HepG2 (cell line): ENCODE data around the gene C9orf43. TPM values are rescaled to one million over a fixed set of nuclear protein-coding genes. Genes with fewer than 3 reads are reported as not detected.
A peak's percentile ranks its signal among the peaks of the same experiment; 100 is the strongest.

Experiments
- CEBPB ChIP-seq: IDR thresholded peaks from 2 replicates; pipeline ENCODE4 v1.6.1; 2011; ENCODE audit warnings: low read depth, low read length, improper control_type of control experiment, borderline replicate concordance
- FOXA3 ChIP-seq: IDR thresholded peaks from 2 replicates; pipeline ENCODE4 v1.6.1; 2016; ENCODE audit warnings: missing genetic modification reagents, missing compliant biosample characterization
- GTF3A ChIP-seq: sonication (generic); formaldehyde crosslinking; conservative IDR thresholded peaks from 2 replicates; pipeline ENCODE4 v1.4.0; 2020; ENCODE audit warnings: mild to moderate bottlenecking, missing genetic modification reagents
- HNF4A ChIP-seq: sonication (generic); formaldehyde crosslinking; IDR thresholded peaks from 2 replicates; pipeline ENCODE4 v1.4.0; 2020; ENCODE audit warnings: missing genetic modification reagents
- HOXA9 ChIP-seq: sonication (generic); formaldehyde crosslinking; IDR thresholded peaks from 2 replicates; pipeline ENCODE4 v1.8.1; 2022; ENCODE audit warnings: missing genetic modification reagents, mild to moderate bottlenecking, moderate library complexity, borderline replicate concordance
- IKZF4 ChIP-seq: sonication (generic); formaldehyde crosslinking; IDR thresholded peaks from 2 replicates; pipeline ENCODE4 v1.5.1; 2020; ENCODE audit warnings: borderline replicate concordance, mild to moderate bottlenecking, low read depth, missing genetic modification reagents; ENCODE audit errors: not compliant biosample characterization
- MAFF ChIP-seq: IDR thresholded peaks from 2 replicates; pipeline ENCODE4 v1.6.1; 2011; ENCODE audit warnings: low read depth, low read length, improper control_type of control experiment
- MAFK ChIP-seq, 2 experiments: IDR thresholded peaks in 1 of 2; conservative IDR thresholded peaks in 1 of 2; 2 replicates each; pipeline ENCODE4 v1.6.1; 2011; ENCODE audit warnings: improper control_type of control experiment in 2 of 2, low read length in 2 of 2
- MED8 ChIP-seq: sonication (generic); formaldehyde crosslinking; IDR thresholded peaks from 2 replicates; pipeline ENCODE4 v1.8.1; 2023; ENCODE audit warnings: mild to moderate bottlenecking, missing genetic modification reagents; ENCODE audit not compliant: insufficient replicate concordance
- MYC ChIP-seq: sonication (generic); formaldehyde crosslinking; IDR thresholded peaks from 2 replicates; pipeline ENCODE4 v1.9.0; 2021; ENCODE audit warnings: missing genetic modification reagents, borderline replicate concordance
- NFKBIZ ChIP-seq: IDR thresholded peaks from 2 replicates; pipeline ENCODE4 v1.6.1; 2018; ENCODE audit warnings: missing genetic modification reagents, missing compliant biosample characterization
- PRPF4 ChIP-seq: fragments of 200-400 bp; formaldehyde crosslinking; IDR thresholded peaks from 2 replicates; pipeline ENCODE4 v1.6.1; 2016; ENCODE audit warnings: low read length, low read depth; ENCODE audit not compliant: poor library complexity, severe bottlenecking
- RNF2 ChIP-seq: fragments of 450-650 bp; conservative IDR thresholded peaks from 2 replicates; pipeline ENCODE4 v1.6.1; 2016; ENCODE audit warnings: low read depth
- SATB2 ChIP-seq: sonication (generic); formaldehyde crosslinking; IDR thresholded peaks from 2 replicates; pipeline ENCODE4 v1.5.0; 2020; ENCODE audit warnings: missing genetic modification reagents
- SIN3B ChIP-seq: fragments of 150-350 bp; IDR thresholded peaks from 2 replicates; pipeline ENCODE4 v1.6.1; 2014; ENCODE audit warnings: low read length
- SMYD3 ChIP-seq: sonication (generic); formaldehyde crosslinking; IDR thresholded peaks from 2 replicates; pipeline ENCODE4 v1.8.1; 2023; ENCODE audit warnings: mild to moderate bottlenecking, missing genetic modification reagents
- TOE1 ChIP-seq: sonication (generic); formaldehyde crosslinking; IDR thresholded peaks from 2 replicates; pipeline ENCODE4 v1.4.0; 2020; ENCODE audit warnings: mild to moderate bottlenecking, missing genetic modification reagents
- ZNF136 ChIP-seq: sonication (generic); formaldehyde crosslinking; IDR thresholded peaks from 2 replicates; pipeline ENCODE4 v1.8.1; 2022; ENCODE audit warnings: low read depth, mild to moderate bottlenecking, moderate library complexity, missing genetic modification reagents
- ZNF225 ChIP-seq: sonication (generic); formaldehyde crosslinking; IDR thresholded peaks from 2 replicates; pipeline ENCODE4 v1.4.0; 2020; ENCODE audit warnings: mild to moderate bottlenecking, missing genetic modification reagents
- ZNF256 ChIP-seq: sonication (generic); formaldehyde crosslinking; conservative IDR thresholded peaks from 2 replicates; pipeline ENCODE4 v1.4.0; 2020; ENCODE audit warnings: missing genetic modification reagents
- ZNF331 ChIP-seq: sonication (generic); formaldehyde crosslinking; IDR thresholded peaks from 2 replicates; pipeline ENCODE4 v1.4.0; 2020; ENCODE audit warnings: missing genetic modification reagents
- ZNF782 ChIP-seq: sonication (generic); formaldehyde crosslinking; IDR thresholded peaks from 2 replicates; pipeline ENCODE4 v1.4.0; 2020; ENCODE audit warnings: missing genetic modification reagents, mild to moderate bottlenecking, borderline replicate concordance
- polyA plus RNA-seq, 8 experiments: library from polyadenylated mRNA; depleted of rRNA in 3 of 8; stranded (reverse) in 7 of 8; unstranded in 1 of 8; fragments of >200 nt; fragmentation: Illumina TruSeq in 4 of 8; extraction: Trizol in 4 of 8; gene quantifications; 2 replicates each; pipeline versions ENCODE4 v1.2.1 to v1.2.3, GENCODE V29; 2011 to 2016; ENCODE audit warnings: low read depth in 4 of 8, missing spikeins in 1 of 8, mixed read lengths in 1 of 8; ENCODE audit not compliant: insufficient read depth in 1 of 8
- total RNA-seq, 5 experiments: library from RNA; depleted of rRNA; stranded (reverse); fragments of >200 nt; fragmentation: Illumina TruSeq; extraction: Trizol; gene quantifications; 2 replicates each; pipeline ENCODE4 v1.2.3, GENCODE V29; 2016; ENCODE audit warnings: low read depth in 1 of 5
- TF ChIP-seq, protein P1 (sequence below): sonication (generic); formaldehyde crosslinking; conservative IDR thresholded peaks from 2 replicates; pipeline ENCODE4 v1.8.0; 2022; ENCODE audit warnings: missing genetic modification reagents
- TF ChIP-seq, protein P2 (sequence below): sonication (generic); formaldehyde crosslinking; IDR thresholded peaks from 2 replicates; pipeline ENCODE4 v1.8.0; 2023; ENCODE audit warnings: mild to moderate bottlenecking, missing genetic modification reagents
- TF ChIP-seq, protein P3 (sequence below): sonication (generic); formaldehyde crosslinking; IDR thresholded peaks from 2 replicates; pipeline ENCODE4 v1.8.1; 2023; ENCODE audit warnings: missing genetic modification reagents, mild to moderate bottlenecking, borderline replicate concordance

Gene C9orf43
- total and polyA plus RNA-seq, 2 of the 13 experiments (the other 11 are each of a cell fraction or from before 2014, with no cell fraction given) = 0.24 to 0.31 TPM

DNA sequence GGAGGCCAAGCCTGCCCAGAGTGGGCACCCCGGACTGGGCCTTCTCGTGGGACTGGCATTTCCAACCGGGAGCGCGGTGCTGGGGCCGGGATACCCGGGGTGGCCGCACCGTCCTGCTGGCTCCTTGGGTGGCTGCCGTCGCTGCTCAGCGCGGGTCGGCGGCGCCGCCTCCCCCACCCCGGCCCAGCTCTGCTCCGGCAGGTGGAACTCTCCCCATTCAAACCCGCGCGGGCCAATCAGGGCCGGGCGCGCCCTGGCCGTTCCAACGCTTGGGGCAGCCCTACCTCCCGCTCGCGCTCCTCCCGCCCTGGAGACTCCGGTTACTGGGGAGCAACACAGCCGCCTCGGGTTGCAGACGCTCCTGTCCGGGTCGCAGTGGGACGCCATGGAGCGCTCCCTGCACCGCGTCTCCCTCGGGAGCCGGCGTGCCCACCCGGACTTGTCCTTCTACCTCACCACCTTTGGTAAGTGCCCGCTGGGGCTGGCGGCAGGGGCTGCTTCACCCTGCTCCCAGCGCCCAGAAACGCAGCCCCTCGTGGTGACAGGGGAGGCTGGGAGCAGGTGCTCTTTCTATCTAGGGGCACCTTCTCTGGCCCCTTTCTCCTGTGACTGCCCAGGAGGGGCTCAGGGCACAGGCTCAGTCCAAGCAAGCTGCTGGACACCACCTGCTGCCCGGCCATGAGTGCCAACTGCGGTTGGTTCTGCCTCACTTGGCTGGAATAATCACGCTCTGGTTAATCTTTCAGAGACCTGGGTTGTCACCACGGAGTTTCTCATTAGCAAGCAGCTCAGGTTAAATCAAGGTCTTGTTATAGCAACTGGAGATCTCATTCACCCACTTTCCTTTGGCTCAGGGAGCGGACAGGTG, 53.1 kb downstream of the C9orf43 start, which contains the start of gene RGS3 (continued):
- TF ChIP-seq MAFF = no peak
- peak; percentile 74 for TF ChIP-seq MYC
- no peak for TF ChIP-seq MED8 (CRISPR knock-in tag)
- TF ChIP-seq, protein P1, sequence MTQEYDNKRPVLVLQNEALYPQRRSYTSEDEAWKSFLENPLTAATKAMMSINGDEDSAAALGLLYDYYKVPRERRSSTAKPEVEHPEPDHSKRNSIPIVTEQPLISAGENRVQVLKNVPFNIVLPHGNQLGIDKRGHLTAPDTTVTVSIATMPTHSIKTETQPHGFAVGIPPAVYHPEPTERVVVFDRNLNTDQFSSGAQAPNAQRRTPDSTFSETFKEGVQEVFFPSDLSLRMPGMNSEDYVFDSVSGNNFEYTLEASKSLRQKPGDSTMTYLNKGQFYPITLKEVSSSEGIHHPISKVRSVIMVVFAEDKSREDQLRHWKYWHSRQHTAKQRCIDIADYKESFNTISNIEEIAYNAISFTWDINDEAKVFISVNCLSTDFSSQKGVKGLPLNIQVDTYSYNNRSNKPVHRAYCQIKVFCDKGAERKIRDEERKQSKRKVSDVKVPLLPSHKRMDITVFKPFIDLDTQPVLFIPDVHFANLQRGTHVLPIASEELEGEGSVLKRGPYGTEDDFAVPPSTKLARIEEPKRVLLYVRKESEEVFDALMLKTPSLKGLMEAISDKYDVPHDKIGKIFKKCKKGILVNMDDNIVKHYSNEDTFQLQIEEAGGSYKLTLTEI (CRISPR knock-in tag) = no peak
- no peak for TF ChIP-seq GTF3A (CRISPR knock-in tag)
- TF ChIP-seq, protein P2, sequence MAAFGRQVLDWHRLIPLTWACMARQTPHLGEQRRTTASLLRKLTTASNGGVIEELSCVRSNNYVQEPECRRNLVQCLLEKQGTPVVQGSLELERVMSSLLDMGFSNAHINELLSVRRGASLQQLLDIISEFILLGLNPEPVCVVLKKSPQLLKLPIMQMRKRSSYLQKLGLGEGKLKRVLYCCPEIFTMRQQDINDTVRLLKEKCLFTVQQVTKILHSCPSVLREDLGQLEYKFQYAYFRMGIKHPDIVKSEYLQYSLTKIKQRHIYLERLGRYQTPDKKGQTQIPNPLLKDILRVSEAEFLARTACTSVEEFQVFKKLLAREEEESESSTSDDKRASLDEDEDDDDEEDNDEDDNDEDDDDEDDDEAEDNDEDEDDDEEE = no peak
- TF ChIP-seq ZNF256 (CRISPR knock-in tag) = 0 out of 2 replicates have a peak, but pooled peaks have one; percentile 50
- TF ChIP-seq HNF4A = no peak; the same call in 1 of the 2 replicates
- no peak for TF ChIP-seq FOXA3 (CRISPR knock-in tag)
- TF ChIP-seq SATB2 (CRISPR knock-in tag) = peak; percentile 72; the same call in 1 of the 2 replicates
- peak; percentile 58; the same call in 1 of the 2 replicates for TF ChIP-seq ZNF782 (CRISPR knock-in tag)
- no peak for TF ChIP-seq ZNF225
- TF ChIP-seq HOXA9 (CRISPR knock-in tag) = peak; percentile 61; the same call in 1 of the 2 replicates
- TF ChIP-seq MAFK (conservative IDR thresholded peaks at IDR 0.05 in 1 of 2, IDR thresholded peaks at IDR 0.05 in 1 of 2; ENCODE audit: low read length in 2 of 2) = no peak
- no peak for TF ChIP-seq IKZF4
- TF ChIP-seq ZNF136 (CRISPR knock-in tag) = no peak
- no peak for TF ChIP-seq PRPF4
- no peak for TF ChIP-seq TOE1 (CRISPR knock-in tag)
- TF ChIP-seq, protein P3, sequence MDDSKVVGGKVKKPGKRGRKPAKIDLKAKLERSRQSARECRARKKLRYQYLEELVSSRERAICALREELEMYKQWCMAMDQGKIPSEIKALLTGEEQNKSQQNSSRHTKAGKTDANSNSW (CRISPR knock-in tag) = no peak
- TF ChIP-seq ZNF331 (CRISPR knock-in tag) = no peak
- no peak for TF ChIP-seq SIN3B
- no peak for TF ChIP-seq SMYD3 (CRISPR knock-in tag)
- TF ChIP-seq RNF2 = 0 out of 2 replicates have a peak, but pooled peaks have one; percentile 40
- TF ChIP-seq CEBPB = no peak
- TF ChIP-seq NFKBIZ (CRISPR knock-in tag) = no peak
